HepG2 (cell line): ENCODE results near the gene ZKSCAN1. TPM values are rescaled to one million over a fixed set of nuclear protein-coding genes. Genes with fewer than 3 reads are reported as not detected.

Experiments
- FIP1L1 ChIP-seq: fragments of 200-400 bp; formaldehyde crosslinking; IDR thresholded peaks from 2 replicates; pipeline ENCODE4 v1.6.1; 2018; ENCODE audit warnings: low read depth, mild to moderate bottlenecking, low read length, moderate library complexity, borderline replicate concordance; ENCODE audit not compliant: insufficient read depth
- GFI1 ChIP-seq: sonication (generic); formaldehyde crosslinking; IDR thresholded peaks from 2 replicates; pipeline ENCODE4 v1.5.0; 2020; ENCODE audit warnings: missing genetic modification reagents, mild to moderate bottlenecking, borderline replicate concordance
- HMG20A ChIP-seq: IDR thresholded peaks from 2 replicates; pipeline ENCODE4 v1.6.1; 2016; ENCODE audit warnings: borderline replicate concordance
- REPIN1 ChIP-seq: sonication (generic); formaldehyde crosslinking; IDR thresholded peaks from 2 replicates; pipeline ENCODE4 v1.8.0; 2022; ENCODE audit warnings: missing genetic modification reagents, low read depth, mild to moderate bottlenecking, borderline replicate concordance
- SP4 ChIP-seq: sonication (generic); formaldehyde crosslinking; IDR thresholded peaks from 2 replicates; pipeline ENCODE4 v1.8.1; 2023; ENCODE audit warnings: mild to moderate bottlenecking, missing genetic modification reagents
- ZBTB38 ChIP-seq: sonication (generic); formaldehyde crosslinking; IDR thresholded peaks from 2 replicates; pipeline ENCODE4 v1.5.1; 2020; ENCODE audit warnings: mild to moderate bottlenecking, missing genetic modification reagents
- ZBTB8A ChIP-seq: sonication (generic); formaldehyde crosslinking; IDR thresholded peaks from 2 replicates; pipeline ENCODE4 v1.4.0; 2020; ENCODE audit warnings: mild to moderate bottlenecking, low read depth, missing genetic modification reagents, borderline replicate concordance
- ZFP36 ChIP-seq: fragments of 150-350 bp; IDR thresholded peaks from 2 replicates; pipeline ENCODE4 v1.6.1; 2018; ENCODE audit warnings: borderline replicate concordance, low read length, low read depth; ENCODE audit not compliant: partially characterized antibody
- ZNF260 ChIP-seq: sonication (generic); formaldehyde crosslinking; IDR thresholded peaks from 2 replicates; pipeline ENCODE4 v1.4.0; 2020; ENCODE audit warnings: missing genetic modification reagents, low read depth, mild to moderate bottlenecking, borderline replicate concordance
- ZNF33B ChIP-seq: sonication (generic); formaldehyde crosslinking; IDR thresholded peaks from 2 replicates; pipeline ENCODE4 v1.5.1; 2020; ENCODE audit warnings: mild to moderate bottlenecking, missing genetic modification reagents
- ZNF530 ChIP-seq: sonication (generic); formaldehyde crosslinking; IDR thresholded peaks from 2 replicates; pipeline ENCODE4 v1.5.0; 2020; ENCODE audit warnings: low read depth, mild to moderate bottlenecking, missing genetic modification reagents
- ZNF75D ChIP-seq: sonication (generic); formaldehyde crosslinking; IDR thresholded peaks from 2 replicates; pipeline ENCODE4 v1.8.1; 2023; ENCODE audit warnings: missing genetic modification reagents, mild to moderate bottlenecking, borderline replicate concordance
- ZNF792 ChIP-seq: IDR thresholded peaks from 2 replicates; pipeline ENCODE4 v1.6.1; 2016
- polyA plus RNA-seq, 8 experiments: library from polyadenylated mRNA; depleted of rRNA in 3 of 8; stranded (reverse) in 7 of 8; unstranded in 1 of 8; fragments of >200 nt; fragmentation: Illumina TruSeq in 4 of 8; extraction: Trizol in 4 of 8; gene quantifications; 2 replicates each; pipeline versions ENCODE4 v1.2.1 to v1.2.3, GENCODE V29; 2011 to 2016; ENCODE audit warnings: low read depth in 4 of 8, missing spikeins in 1 of 8, mixed read lengths in 1 of 8; ENCODE audit not compliant: insufficient read depth in 1 of 8
- total RNA-seq, 5 experiments: library from RNA; depleted of rRNA; stranded (reverse); fragments of >200 nt; fragmentation: Illumina TruSeq; extraction: Trizol; gene quantifications; 2 replicates each; pipeline ENCODE4 v1.2.3, GENCODE V29; 2016; ENCODE audit warnings: low read depth in 1 of 5
- TF ChIP-seq, protein P1 (sequence below): fragments of 450-650 bp; IDR thresholded peaks from 2 replicates; pipeline ENCODE4 v1.6.1; 2017
- TF ChIP-seq, protein P2 (sequence below): sonication (generic); formaldehyde crosslinking; IDR thresholded peaks from 2 replicates; pipeline ENCODE4 v1.5.1; 2020; ENCODE audit warnings: mild to moderate bottlenecking, missing genetic modification reagents
- TF ChIP-seq, protein P3 (sequence below): sonication (generic); formaldehyde crosslinking; IDR thresholded peaks from 2 replicates; pipeline ENCODE4 v1.4.0; 2020; ENCODE audit warnings: missing genetic modification reagents
- TF ChIP-seq, protein P4 (sequence below): sonication (generic); formaldehyde crosslinking; IDR thresholded peaks from 2 replicates; pipeline ENCODE4 v1.5.0; 2020; ENCODE audit warnings: mild to moderate bottlenecking, missing genetic modification reagents
- TF ChIP-seq, protein P5 (sequence below): sonication (generic); formaldehyde crosslinking; IDR thresholded peaks from 2 replicates; pipeline ENCODE4 v1.5.1; 2020; ENCODE audit warnings: missing genetic modification reagents, mild to moderate bottlenecking, borderline replicate concordance

Gene ZKSCAN1
- total and polyA plus RNA-seq, 2 of the 13 experiments (the other 11 are each of a cell fraction or from before 2014, with no cell fraction given): 46.4 to 60.6 TPM

DNA sequence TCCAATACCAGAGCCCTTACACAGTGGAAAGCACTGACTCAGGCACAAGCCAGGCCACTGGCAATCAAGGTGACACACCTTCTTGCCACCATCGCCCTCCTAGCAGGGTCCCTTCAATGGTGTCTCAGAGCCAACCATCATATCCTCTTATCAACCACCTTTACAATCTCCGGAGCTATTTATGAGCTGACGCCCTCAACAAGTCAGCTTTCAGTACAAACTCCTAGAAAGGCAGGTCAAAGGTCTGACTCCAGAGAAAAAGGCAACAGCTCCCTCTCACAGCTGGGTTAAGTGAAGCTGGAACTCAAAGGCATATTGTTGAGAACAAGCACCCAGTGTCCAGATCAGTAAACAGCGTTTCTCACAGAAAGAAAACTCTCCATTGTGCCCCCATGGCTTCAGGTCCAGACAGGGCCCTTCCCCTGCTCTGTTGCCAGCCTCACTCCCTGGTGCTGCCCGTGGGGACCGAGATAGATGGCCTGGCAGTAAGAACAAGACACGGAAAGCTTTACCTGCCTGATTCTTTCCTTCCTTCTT is 63.7 kb downstream of the ZKSCAN1 start (continued):
- TF ChIP-seq ZNF33B (CRISPR knock-in tag) (peak; percentile 54; the same call in 1 of the 2 replicates), ZBTB8A (no peak), ZNF75D (CRISPR knock-in tag) (no peak), ZNF260 (CRISPR knock-in tag) (no peak), SP4 (CRISPR knock-in tag) (no peak), ZNF792 (CRISPR knock-in tag) (0 out of 2 replicates have a peak, but pooled peaks have one; percentile 49), HMG20A (CRISPR knock-in tag) (peak; percentile 40; the same call in 1 of the 2 replicates), GFI1 (CRISPR knock-in tag) (no peak), ZFP36 (no peak), REPIN1 (no peak), FIP1L1 (no peak), ZBTB38 (CRISPR knock-in tag) (0 out of 2 replicates have a peak, but pooled peaks have one; percentile 27), ZNF530 (CRISPR knock-in tag) (no peak)
- TF ChIP-seq, protein P1, sequence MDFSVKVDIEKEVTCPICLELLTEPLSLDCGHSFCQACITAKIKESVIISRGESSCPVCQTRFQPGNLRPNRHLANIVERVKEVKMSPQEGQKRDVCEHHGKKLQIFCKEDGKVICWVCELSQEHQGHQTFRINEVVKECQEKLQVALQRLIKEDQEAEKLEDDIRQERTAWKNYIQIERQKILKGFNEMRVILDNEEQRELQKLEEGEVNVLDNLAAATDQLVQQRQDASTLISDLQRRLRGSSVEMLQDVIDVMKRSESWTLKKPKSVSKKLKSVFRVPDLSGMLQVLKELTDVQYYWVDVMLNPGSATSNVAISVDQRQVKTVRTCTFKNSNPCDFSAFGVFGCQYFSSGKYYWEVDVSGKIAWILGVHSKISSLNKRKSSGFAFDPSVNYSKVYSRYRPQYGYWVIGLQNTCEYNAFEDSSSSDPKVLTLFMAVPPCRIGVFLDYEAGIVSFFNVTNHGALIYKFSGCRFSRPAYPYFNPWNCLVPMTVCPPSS: no peak
- TF ChIP-seq, protein P2, sequence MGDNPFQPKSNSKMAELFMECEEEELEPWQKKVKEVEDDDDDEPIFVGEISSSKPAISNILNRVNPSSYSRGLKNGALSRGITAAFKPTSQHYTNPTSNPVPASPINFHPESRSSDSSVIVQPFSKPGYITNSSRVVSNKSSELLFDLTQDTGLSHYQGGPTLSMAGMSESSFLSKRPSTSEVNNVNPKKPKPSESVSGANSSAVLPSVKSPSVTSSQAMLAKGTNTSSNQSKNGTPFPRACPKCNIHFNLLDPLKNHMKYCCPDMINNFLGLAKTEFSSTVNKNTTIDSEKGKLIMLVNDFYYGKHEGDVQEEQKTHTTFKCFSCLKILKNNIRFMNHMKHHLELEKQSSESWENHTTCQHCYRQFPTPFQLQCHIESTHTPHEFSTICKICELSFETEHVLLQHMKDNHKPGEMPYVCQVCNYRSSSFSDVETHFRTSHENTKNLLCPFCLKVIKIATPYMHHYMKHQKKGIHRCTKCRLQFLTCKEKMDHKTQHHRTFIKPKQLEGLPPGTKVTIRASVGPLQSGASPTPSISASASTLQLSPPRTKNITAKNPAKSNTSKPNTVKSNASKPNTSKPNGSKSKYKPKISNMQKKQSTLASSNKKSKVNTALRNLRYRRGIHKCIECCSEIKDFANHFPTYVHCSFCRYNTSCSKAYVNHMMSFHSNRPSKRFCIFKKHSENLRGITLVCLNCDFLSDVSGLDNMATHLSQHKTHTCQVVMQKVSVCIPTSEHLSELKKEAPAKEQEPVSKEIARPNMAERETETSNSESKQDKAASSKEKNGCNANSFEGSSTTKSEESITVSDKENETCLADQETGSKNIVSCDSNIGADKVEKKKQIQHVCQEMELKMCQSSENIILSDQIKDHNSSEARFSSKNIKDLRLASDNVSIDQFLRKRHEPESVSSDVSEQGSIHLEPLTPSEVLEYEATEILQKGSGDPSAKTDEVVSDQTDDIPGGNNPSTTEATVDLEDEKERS: no peak
- TF ChIP-seq, protein P3, sequence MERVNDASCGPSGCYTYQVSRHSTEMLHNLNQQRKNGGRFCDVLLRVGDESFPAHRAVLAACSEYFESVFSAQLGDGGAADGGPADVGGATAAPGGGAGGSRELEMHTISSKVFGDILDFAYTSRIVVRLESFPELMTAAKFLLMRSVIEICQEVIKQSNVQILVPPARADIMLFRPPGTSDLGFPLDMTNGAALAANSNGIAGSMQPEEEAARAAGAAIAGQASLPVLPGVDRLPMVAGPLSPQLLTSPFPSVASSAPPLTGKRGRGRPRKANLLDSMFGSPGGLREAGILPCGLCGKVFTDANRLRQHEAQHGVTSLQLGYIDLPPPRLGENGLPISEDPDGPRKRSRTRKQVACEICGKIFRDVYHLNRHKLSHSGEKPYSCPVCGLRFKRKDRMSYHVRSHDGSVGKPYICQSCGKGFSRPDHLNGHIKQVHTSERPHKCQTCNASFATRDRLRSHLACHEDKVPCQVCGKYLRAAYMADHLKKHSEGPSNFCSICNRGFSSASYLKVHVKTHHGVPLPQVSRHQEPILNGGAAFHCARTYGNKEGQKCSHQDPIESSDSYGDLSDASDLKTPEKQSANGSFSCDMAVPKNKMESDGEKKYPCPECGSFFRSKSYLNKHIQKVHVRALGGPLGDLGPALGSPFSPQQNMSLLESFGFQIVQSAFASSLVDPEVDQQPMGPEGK (CRISPR knock-in tag): peak; percentile 72
- TF ChIP-seq, protein P4, sequence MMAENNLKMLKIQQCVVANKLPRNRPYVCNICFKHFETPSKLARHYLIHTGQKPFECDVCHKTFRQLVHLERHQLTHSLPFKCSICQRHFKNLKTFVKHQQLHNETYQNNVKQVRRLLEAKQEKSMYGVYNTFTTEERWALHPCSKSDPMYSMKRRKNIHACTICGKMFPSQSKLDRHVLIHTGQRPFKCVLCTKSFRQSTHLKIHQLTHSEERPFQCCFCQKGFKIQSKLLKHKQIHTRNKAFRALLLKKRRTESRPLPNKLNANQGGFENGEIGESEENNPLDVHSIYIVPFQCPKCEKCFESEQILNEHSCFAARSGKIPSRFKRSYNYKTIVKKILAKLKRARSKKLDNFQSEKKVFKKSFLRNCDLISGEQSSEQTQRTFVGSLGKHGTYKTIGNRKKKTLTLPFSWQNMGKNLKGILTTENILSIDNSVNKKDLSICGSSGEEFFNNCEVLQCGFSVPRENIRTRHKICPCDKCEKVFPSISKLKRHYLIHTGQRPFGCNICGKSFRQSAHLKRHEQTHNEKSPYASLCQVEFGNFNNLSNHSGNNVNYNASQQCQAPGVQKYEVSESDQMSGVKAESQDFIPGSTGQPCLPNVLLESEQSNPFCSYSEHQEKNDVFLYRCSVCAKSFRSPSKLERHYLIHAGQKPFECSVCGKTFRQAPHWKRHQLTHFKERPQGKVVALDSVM (CRISPR knock-in tag): no peak
- TF ChIP-seq, protein P5, sequence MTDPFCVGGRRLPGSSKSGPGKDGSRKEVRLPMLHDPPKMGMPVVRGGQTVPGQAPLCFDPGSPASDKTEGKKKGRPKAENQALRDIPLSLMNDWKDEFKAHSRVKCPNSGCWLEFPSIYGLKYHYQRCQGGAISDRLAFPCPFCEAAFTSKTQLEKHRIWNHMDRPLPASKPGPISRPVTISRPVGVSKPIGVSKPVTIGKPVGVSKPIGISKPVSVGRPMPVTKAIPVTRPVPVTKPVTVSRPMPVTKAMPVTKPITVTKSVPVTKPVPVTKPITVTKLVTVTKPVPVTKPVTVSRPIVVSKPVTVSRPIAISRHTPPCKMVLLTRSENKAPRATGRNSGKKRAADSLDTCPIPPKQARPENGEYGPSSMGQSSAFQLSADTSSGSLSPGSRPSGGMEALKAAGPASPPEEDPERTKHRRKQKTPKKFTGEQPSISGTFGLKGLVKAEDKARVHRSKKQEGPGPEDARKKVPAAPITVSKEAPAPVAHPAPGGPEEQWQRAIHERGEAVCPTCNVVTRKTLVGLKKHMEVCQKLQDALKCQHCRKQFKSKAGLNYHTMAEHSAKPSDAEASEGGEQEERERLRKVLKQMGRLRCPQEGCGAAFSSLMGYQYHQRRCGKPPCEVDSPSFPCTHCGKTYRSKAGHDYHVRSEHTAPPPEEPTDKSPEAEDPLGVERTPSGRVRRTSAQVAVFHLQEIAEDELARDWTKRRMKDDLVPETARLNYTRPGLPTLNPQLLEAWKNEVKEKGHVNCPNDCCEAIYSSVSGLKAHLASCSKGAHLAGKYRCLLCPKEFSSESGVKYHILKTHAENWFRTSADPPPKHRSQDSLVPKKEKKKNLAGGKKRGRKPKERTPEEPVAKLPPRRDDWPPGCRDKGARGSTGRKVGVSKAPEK (CRISPR knock-in tag): no peak
